Adrenal gland (tissue), 12 donors: ENCODE results near the gene PITRM1. TPM values are rescaled to one million over a fixed set of nuclear protein-coding genes. Genes with fewer than 3 reads are reported as not detected.

Experiments used
- DNase-seq, 7 donors: peaks; one replicate each; pipeline ENCODE4 v3.0.0-alpha.2; 2019 to 2020
- H3K27ac ChIP-seq, 5 donors: fragments of 200-600 bp; sonication (generic) in 4 of 5; 1 replicate in 3 of 5; 2 replicates in 2 of 5; pipeline versions ENCODE4 v1.5.1 to v1.8.0; 2016 to 2020; ENCODE audit warnings: mild to moderate bottlenecking in 1 of 5
- H3K27me3 ChIP-seq: fragments of 200-600 bp; 2 replicates; pipeline ENCODE4 v1.8.0; 2021
- H3K36me3 ChIP-seq, 2 donors: fragments of 200-600 bp; replicated peaks in 1 of 2; 1 replicate in 1 of 2; 2 replicates in 1 of 2; pipeline versions ENCODE4 v1.5.1 to v1.8.0; 2018 to 2022
- H3K4me1 ChIP-seq, 2 donors: fragments of 200-600 bp; replicated peaks in 1 of 2; 1 replicate in 1 of 2; 2 replicates in 1 of 2; pipeline versions ENCODE4 v1.5.1 to v1.8.0; 2018 to 2021
- H3K4me3 ChIP-seq, 4 donors: fragments of 200-600 bp; sonication (generic) in 3 of 4; one replicate each; pipeline ENCODE4 v1.5.1; 2016 to 2018
- H3K9me3 ChIP-seq, 3 donors: fragments of 200-600 bp; sonication (generic) in 1 of 3; replicated peaks in 1 of 3; 1 replicate in 2 of 3; 2 replicates in 1 of 3; pipeline versions ENCODE4 v1.5.1 to v1.8.0; 2016 to 2021
- CTCF ChIP-seq, 6 experiments: fragments of 450-650 bp in 4 of 6; fragments of 200-600 bp in 2 of 6; sonication (generic) in 1 of 6; IDR thresholded peaks; 1 replicate in 5 of 6; 2 replicates in 1 of 6; pipeline versions ENCODE4 v1.5.1 to v1.8.0; 2016 to 2021; ENCODE audit warnings: antibody characterized with exemption in 6 of 6, mild to moderate bottlenecking in 2 of 6, moderate library complexity in 1 of 6
- POLR2A ChIP-seq, 2 donors: fragments of 450-650 bp; IDR thresholded peaks; one replicate each; pipeline ENCODE4 v1.6.1; 2017; ENCODE audit warnings: antibody characterized with exemption in 2 of 2, mild to moderate bottlenecking in 2 of 2, moderate library complexity in 1 of 2
- WGBS, 4 donors: extraction: QIAGEN DNeasy Blood & Tissue Kit in 2 of 4; methylation state at CpG; one replicate each; pipeline versions ENCODE4 v1.1.5 to v1.1.7; 2013 to 2017; 5-methylcytosine and 5-hydroxymethylcytosine counted together
- intact Hi-C, 2 donors: fragments of 100-400 bp; cut with DNase I; formaldehyde crosslinking; loops; one replicate each; pipeline versions ENCODE4 v1.14.1 to v1.15.0; 2022 to 2023
- polyA plus RNA-seq, 3 donors: library from polyadenylated mRNA; stranded (reverse); fragments of 200-250 nt in 2 of 3; fragments of 350-450 nt in 1 of 3; fragmentation: Illumina TruSeq in 1 of 3; extraction: RNeasy Lipid Tissue Mini Kit (QIAGEN cat#74804) in 1 of 3; gene quantifications; one replicate each; pipeline ENCODE4 v1.2.3, GENCODE V29; 2013 to 2014
- total RNA-seq, 9 donors: library from RNA; depleted of rRNA in 4 of 9; stranded (reverse); fragments of >200 nt in 4 of 9; fragments of 120-200 nt in 1 of 9; fragmentation: NEBNext Ultra II Directional in 1 of 9; extraction: Animal tissue kit (Norgen Biotek cat#: 25700) in 1 of 9; gene quantifications; one replicate each; pipeline versions ENCODE4 v1.1.0 to v1.2.4, GENCODE V29; 2013 to 2023
- donor health status: healthy with polysubstance abuse.
- donor health status: Bipolar disorder and iron deficiency.
- donor health status: DM: yes; HTN: yes; CAD: no.
- donor health status: DM: no; HTN: no; CAD: no.
- donor health status: DM: no; HTN: no; CAD: no.
- donor health status: DM: yes; HTN: yes; CAD: no.

Gene PITRM1
- total and polyA plus RNA-seq, 12 donors = 83.0 to 204 (median 102) TPM

- WGBS, 4 donors = 69 to 77% (median 72%) methylated on average over 7 to 9 of the region's 9 CpGs
- intact Hi-C loops = loop anchor here (10.0 kb wide), 2 partner anchors 1455 to 1565 kb away; no protein-coding TSS in a partner anchor
- H3K4me1 ChIP-seq = peaks cover 3 to 11% of the 10 kb centered on the region in 2 donors
- no peaks in the 10 kb centered on the region for H3K36me3 ChIP-seq
- no peak for TF ChIP-seq POLR2A (IDR thresholded peaks at IDR 0.05)
- TF ChIP-seq CTCF (IDR thresholded peaks at IDR 0.05) = no peak
- no peak overlapping the region for H3K4me3 ChIP-seq
- no peak overlapping the region for H3K27ac ChIP-seq
- H3K27me3 ChIP-seq = peaks cover 13% of the 10 kb centered on the region
- no peak for DNase-seq
- no peaks in the 10 kb centered on the region for H3K9me3 ChIP-seq
Observed at GRCh38 chr10:3199488-3199887, 26.9 kb upstream of the PITRM1 start.

- H3K9me3 ChIP-seq = no peaks in the 10 kb centered on the region
- peaks cover 3 to 11% of the 10 kb centered on the region in 2 donors for H3K4me1 ChIP-seq
- no peaks in the 10 kb centered on the region for H3K36me3 ChIP-seq
- H3K27me3 ChIP-seq = peaks cover 13% of the 10 kb centered on the region
- TF ChIP-seq CTCF (IDR thresholded peaks at IDR 0.05) (no peak), POLR2A (IDR thresholded peaks at IDR 0.05) (no peak)
- no peak overlapping the region for H3K4me3 ChIP-seq
- 76 to 87% (median 80%) methylated on average over 6 to 7 of the region's 7 CpGs for WGBS, 4 donors
- intact Hi-C loops = loop anchor here (10.0 kb wide), 2 partner anchors 1456 to 1566 kb away; no protein-coding TSS in a partner anchor
- no peak for DNase-seq
- no peak overlapping the region for H3K27ac ChIP-seq
Observed at GRCh38 chr10:3198900-3199299, 26.3 kb upstream of the PITRM1 start.

- no peak overlapping the region for H3K27ac ChIP-seq
- H3K9me3 ChIP-seq = no peaks in the 10 kb centered on the region
- H3K27me3 ChIP-seq = peaks cover 13% of the 10 kb centered on the region
- H3K4me1 ChIP-seq = peaks cover 3 to 11% of the 10 kb centered on the region in 2 donors
- WGBS, 4 donors = 4 to 16% (median 10%) methylated on average over 13 to 27 of the region's 27 CpGs
- H3K4me3 ChIP-seq = peak overlapping the region in 1 of 4 donors; percentile 33
- no peaks in the 10 kb centered on the region for H3K36me3 ChIP-seq
- TF ChIP-seq POLR2A (IDR thresholded peaks at IDR 0.05) (no peak), CTCF (IDR thresholded peaks at IDR 0.05) (peak; percentile 78 to 90 (median 84))
- intact Hi-C loops = loop anchor here (10.0 kb wide), 2 partner anchors 1457 to 1567 kb away; no protein-coding TSS in a partner anchor
- peak; percentile 72 to 88 (median 84) for DNase-seq
Observed at GRCh38 chr10:3197348-3198003, 24.9 kb upstream of the PITRM1 start.

GRCh38 chr10:3196958-3197347, 24.4 kb upstream of the PITRM1 start:
- Histone ChIP-seq H3K27ac (no peak overlapping the region), H3K4me3 (peak overlapping the region in 1 of 4 donors; percentile 33), H3K9me3 (no peaks in the 10 kb centered on the region), H3K36me3 (no peaks in the 10 kb centered on the region), H3K27me3 (peaks cover 13% of the 10 kb centered on the region), H3K4me1 (peaks cover 3 to 11% of the 10 kb centered on the region in 2 donors)
- TF ChIP-seq CTCF (IDR thresholded peaks at IDR 0.05) = no peak
- no peak for TF ChIP-seq POLR2A (IDR thresholded peaks at IDR 0.05)
- intact Hi-C loops = loop anchor here (10.0 kb wide), 2 partner anchors 1458 to 1568 kb away; no protein-coding TSS in a partner anchor
- WGBS, 4 donors = 43 to 50% (median 48%) methylated on average over 6 to 12 of the region's 12 CpGs
- peak in 1 of 7 donors; percentile 24 for DNase-seq
